GM19395 (cell line): ENCODE measurements around the gene ILF2.

Experiments
- ATAC-seq: cut with Tn5 transposase; IDR thresholded peaks from one replicate; pipeline ENCODE4 v1.9.1; 2021; ENCODE audit warnings: mild to moderate bottlenecking, moderate library complexity; ENCODE audit not compliant: unreplicated experiment

The ILF2 gene

DNA sequence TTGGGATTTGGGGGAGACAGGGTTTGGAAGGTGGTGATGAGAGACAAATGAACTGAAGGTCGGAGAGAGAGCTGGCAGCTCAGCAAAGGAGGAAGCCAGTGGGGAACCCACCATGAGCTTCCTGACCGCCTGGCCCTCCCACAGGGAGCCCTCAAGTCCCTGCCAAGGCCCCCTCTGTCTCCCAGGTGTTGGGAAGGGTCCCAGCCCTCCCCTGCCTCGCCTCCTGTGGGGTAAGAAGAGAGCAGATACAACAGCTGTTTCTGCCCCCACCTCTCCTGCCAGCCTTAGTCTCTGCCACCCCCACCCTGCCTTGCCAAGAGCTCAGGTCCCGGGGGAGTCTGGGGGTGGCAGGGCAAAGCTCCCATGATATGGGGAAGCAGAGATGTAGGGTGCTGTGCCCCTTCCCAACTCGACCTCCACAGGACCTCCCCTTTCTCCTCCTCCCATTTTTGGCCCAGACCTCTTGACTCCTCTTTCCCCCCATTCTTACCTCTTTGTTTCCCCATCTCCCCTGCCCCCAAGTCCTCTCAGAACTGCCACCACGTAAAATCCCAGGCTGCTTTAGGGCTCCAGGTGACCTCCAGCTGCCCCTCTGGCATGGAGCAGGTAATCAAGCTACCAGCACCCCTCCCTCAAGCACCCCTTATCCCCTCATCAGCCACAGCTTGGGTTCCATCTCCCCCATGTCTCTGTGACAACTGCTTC, 42.0 kb downstream of the ILF2 start:
- ATAC-seq = no peak

DNA sequence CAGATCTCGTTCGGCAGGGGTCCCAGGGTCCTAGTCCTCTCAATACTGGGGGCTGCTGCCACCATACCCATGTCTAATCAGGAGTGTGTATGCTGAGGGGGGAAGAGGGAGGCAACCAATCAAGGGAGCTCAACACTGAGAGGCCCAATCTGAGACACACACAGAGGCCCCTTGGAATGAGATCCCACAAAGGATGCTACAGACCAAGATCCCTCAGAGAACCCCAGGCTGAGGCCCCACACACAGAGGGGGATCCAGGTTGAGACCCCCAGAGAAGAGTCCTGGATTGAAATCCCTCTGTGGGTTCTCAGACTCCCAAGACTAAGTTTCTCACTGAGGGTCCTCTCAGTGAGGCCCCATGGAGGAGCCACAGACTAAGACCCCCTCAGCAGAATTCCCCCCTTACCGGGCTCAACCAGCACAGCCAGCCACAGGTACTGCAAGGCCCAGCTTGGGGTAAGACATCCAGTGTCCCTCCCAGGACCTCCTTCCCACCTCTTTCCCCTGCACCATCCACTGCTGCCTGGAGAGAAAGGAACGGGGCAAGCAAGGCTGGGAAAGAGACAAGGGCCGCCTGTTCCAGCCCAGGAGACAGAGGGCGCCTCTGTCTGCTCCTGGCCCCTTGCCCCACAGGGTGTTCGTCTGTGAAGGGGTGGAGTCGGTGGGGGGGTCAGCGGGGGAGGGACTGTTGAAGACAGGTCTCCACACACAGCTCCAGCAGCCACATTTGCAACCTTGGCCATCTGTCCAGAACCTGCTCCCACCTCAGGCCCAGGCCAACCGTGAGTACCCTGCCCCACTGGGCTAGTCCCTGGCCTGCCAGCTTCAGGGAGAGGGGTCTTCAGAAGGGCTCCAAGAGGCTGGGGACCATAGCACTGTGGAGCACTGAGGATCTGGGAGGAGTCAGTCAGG, 42.8 kb downstream of the ILF2 start, which contains the start of gene S100A1:
TSS of gene S100A1 (plus strand) at position 720 of the 912 bp plus-strand sequence. CDS start 2,088 bp downstream, outside the sequence.
- ATAC-seq = no peak

DNA sequence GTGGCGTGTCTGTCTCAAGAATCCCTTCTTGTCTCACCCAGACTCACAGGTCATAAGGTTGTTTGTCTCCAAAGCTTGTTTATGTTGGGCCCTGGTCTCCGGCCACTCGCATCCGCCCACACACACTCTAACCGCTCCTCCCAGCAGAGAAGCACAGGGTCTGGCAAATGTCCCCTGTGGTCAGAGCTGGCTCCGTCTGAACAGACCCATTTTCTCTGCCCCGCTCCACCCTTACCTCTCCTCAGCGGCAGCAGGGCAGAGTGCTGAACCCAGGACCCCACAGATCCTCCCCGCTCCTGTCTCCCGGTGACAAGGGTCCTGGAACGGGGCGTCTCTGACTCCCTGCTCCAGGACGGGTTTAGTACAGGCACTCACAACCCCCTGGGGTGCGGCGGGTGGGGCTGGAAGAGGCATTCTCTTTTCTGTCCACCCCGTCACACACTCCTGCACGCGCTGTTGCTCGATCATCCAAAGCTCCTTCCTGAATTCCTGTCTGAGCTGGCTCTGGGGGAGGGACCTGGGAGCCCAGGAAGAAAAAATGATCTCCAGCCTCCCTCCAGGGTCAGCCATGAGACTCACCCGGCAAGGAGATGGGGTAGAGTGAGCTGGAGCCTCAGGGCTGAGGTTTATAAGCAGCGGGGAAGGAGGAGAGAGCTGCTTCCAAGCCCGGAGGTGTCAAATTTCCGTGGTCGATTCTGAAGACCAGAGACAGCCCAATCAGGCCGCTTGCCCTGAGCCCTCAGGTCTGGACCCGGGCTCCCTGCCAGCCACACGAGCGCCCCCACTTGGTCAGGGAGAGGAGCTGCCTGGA, 43.7 kb downstream of the ILF2 start, which contains the start of gene S100A13:
TSS of gene S100A13 (minus strand) at position 602 of the 811 bp plus-strand sequence. CDS start 1,033 bp downstream, outside the sequence.
- no peak for ATAC-seq

DNA sequence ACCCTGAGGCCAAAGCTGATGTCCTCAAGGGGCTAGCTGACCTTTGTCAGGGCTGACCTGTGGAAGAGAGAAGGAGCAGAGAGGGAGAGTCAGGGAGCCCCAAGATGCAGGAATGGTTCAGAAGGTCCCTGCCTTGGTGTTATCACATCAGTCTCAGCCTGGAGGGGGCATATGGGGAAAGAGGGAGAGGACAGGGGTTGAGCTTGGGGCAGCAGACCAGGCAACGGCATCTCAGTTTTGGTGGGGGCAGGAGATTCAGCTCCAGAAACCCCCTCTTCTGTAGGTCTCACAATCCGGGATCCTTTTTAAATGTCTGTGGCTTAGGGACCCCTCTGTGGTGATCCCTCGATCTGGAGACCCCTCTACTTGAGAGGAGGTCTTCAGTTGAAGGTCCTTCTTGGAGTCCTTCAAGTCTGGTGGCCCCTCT, 44.3 kb downstream of the ILF2 start:
- ATAC-seq = no peak

DNA sequence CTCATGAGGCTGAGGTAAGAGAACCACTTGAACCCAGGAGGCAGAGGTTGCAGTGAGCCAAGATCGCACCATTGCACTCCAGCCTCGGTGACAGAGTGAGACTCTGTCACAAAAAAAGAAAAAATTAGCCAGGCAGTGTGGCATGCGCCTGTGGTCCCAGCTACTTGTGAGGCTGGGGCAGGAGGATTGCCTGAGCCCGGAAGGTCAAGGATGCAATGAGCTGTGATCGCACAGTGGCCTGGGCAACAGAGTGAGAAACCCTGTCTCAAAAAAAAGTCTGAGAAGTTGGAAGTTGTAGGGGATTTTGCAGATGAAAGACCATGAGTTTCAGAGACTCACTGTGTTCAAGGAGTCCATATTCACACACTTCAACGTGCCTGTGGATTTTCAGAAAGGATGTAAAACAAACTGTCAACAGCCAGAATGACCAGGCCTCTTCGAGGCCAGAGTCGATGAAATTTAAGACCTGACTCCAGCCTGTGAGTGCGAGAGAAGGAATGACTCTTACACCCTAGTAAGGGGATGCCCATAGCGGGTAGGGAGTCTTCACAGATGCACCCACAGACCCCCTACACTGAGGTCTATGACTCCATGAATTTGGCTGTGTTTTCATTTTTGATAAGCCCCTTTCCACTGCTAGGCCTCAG, 45.7 kb downstream of the ILF2 start:
- no peak for ATAC-seq

DNA sequence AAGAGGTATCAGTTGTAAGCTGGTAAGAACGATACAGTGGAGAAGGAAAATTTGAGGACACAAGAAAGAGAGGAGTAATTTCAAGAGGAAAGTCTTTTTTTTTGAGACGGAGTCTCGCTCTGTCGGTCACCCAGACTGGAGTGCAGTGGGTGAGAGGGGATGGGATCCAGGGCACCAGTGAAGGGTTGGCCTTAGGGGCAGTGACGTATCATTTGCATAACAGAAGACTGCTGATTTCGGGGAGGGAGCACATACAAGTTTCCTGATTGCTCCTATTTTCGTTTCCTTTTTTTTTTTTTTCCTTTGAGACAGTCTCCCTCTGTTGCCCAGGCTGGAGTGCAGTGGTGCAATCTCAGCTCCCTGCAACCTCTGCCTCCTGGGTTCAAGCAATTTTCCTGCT, 47.7 kb downstream of the ILF2 start:
- no peak for ATAC-seq

DNA sequence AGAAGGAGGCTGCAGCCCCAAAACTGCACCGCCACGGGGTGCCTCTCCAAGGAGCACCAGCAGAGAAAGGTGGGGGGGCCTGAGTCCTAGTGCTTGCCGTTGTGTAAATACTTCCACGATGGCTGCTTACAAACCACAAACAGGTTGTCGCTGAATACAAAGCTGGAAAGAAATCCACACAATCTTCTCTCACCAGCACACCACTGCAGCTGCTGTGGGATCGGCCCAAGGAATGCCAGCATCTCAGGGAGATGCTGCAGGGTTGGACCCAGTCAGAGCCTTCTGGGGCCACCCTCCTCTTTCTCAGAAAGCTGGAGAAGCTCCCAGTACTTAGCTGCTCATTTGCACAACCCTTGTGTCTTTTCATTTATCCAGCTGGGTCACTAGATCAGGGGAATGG, 51.6 kb downstream of the ILF2 start:
- no peak for ATAC-seq

DNA sequence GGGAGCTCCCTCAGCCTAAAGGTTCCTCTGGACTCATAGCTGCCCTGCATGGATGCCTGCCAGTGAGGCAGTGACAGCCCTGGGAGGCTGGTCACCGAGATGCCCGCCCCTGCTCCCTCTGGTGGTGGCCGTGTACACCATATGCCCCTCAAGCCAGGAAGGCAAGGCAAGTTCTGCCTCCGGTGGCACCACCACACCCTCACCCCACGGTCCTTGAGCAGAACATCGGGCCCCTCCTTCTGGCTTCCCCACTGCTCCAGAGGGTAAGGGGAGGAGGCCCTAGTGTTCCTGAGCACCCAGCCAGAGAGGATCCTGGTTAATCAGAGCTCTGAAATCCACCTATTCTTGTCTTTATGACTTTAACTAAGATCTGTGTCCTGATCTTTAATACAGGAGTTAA, 53.1 kb downstream of the ILF2 start:
- no peak for ATAC-seq

DNA sequence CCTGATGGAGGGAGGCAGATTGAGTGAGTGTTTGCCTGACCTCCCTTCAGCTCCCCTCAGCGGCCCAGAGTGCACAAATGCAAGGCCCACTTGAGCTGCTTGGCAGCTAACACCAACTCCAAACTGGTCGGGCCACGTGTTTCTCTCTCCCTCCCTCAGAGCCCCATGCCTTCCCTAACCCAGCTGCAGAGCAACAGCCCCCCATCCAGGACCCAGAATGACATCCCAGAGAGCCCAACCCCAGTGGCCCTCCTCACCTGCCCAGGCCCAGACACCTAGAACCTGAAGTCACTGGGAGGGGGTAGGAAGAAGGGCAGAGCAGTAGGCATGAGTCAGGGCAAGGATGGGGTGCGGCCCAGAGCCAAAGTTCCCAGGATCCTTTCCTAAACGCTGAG, 53.9 kb downstream of the ILF2 start:
- ATAC-seq = no peak

DNA sequence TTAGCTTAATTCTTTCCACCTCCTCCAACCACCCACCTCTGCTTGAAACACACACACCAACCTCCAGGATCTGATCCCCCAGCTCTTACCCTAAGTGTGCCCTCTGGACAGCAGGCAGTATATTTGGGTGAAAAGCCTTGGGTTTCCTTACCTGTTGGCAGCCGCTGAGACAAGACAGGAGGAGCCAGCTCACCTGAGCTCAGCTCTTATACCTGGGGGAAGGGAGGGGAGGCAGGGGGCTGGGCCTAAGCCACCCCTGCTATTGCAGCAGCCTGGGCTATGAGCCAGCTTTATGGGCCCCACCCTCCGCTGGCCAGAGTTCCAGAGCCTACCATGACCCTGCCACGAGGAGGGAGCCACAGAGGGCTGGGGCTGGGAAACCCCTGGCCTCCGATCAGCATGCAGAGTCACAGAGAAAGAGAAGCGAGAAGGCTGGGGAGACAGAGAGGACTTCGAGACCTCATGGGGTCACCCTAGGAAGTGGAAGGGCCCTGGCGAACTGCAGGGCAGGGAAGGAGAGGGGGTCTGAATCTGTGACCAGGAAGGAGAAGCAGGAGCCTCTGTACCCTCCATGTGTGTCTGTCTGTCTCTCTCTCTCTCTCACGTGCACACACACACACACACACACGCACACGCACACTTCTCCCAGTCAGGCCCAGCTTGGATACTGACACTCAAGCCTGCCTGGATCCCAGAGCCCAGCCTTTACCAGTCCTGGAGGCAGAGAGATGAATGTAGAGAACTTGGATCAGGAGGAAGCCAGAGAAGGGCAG, 54.5 kb downstream of the ILF2 start, which contains the start of gene S100A14:
TSS of gene S100A14 (minus strand) at position 182 of the 773 bp plus-strand sequence. CDS start 467 bp downstream, outside the sequence.
- no peak for ATAC-seq

DNA sequence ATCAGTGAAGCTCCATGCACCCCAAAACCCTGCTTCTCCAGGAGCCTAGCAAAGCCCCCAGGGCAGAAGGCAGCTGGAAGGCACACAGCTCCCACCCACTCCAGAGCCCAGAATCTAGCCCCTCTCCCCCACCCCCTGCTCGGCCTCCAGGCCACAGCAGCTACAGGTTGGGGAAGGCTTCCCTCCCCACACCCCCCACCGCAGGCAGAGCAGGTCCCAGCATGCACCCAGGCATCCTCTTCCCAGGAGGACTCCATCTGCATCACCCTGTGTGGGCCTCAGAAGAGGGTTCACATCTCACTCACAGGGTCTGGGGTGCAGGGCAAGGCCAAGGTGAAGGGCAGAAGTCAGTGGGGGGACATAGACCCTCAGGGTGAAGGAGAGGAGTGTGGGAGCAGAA, 55.4 kb downstream of the ILF2 start:
- no peak for ATAC-seq

DNA sequence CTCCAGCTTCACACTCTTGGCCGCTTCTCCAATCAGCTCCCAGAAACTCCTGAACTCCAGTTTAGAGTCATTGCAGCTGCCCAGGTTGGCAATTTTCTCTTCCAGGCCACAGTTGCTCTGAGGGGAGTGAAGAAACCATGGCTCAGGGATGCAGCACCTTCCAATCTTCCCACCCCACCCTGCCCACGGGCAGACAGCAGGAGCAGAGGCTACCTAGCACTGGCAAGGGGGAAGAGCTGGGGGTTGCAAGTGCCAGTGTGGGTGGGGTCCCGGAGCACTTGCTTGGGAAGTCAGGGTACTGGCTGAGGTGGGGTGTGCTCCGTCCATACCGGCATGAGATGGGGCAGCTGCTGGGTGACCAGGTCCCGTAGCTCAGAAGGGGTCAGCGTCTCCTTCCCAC, 55.9 kb downstream of the ILF2 start:
- ATAC-seq = no peak

DNA sequence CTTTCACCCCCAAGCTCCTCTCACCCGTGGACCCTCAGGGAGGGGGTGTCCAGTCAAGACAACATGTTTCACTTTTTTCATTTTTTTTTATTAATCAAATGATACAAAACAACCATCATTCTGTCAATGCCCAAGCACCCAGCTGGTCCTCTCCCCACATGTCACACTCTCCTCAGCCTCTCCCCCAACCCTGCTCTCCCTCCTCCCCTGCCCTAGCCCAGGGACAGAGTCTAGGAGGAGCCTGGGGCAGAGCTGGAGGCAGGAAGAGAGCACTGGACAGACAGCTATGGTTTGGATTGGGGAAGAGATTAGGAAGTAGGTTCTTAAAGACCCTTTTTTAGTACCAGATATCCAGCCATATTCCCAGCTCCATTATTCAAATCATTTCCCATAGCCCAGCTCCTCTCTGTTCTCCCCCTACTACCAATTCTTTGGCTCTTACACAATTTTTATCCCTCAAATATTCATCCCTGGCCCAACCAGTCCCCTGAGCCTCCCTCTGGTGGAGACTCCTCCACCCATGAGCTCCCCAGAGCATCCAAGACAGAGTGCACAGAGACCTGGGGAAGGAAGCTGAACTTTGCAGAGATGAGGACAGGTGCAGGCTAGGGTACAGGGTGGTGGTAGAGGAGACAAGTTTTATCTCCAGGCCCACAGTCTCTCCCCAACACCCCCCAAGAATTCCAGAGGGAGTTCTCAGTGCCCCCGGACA, 56.4 kb downstream of the ILF2 start:
- no peak for ATAC-seq

DNA sequence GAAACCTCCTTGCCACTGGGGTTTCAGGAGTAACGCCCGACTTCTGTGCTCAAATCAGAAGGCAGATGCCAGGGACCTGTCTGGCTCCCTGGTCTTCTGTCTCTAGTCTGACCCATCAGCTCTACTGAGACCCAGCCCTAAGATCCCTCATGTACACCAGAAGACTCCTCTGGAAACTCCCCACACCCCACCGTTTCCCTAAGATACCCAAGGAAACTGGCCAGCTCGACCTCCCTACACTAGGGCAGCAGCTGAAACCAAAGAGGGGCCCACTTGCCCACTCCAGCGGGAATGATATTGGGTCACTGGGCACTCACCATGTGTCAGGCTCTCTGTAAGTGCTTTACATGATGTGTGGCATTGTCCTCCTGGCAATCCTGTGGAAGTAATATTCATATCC, 57.4 kb downstream of the ILF2 start:
- no peak for ATAC-seq

DNA sequence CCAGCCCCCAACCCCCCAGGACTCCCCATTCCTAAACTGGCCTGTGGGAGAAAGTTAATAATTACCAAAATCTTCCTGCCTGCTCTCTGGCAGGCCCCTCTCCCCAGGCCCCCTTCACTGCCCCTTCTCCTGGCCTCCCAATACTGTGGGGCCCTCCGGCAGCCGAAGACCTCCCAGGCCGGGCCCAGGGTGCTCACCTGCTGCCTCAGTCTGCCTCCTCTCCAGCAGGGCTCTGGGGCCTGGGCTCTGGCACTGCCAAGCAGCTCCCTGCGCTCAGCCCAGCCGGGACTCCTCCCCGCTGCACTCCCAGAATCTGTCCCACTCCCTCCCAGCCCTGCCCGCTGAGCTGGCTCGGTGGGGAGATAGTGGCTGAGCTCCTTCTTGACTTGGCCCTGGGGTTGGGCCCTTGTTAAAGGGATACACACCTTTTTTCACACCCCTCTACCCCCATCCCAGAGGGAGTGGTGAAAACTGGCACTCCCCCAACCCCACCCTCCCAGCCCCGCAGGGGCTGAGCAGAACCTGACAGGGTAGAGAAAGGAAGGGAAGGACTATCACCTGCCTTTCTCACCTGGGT, 58.0 kb downstream of the ILF2 start, which contains the start of gene S100A16:
TSS of gene S100A16 (minus strand) at position 383 of the 577 bp plus-strand sequence. CDS start 4,986 bp downstream, outside the sequence.
- ATAC-seq = no peak

DNA sequence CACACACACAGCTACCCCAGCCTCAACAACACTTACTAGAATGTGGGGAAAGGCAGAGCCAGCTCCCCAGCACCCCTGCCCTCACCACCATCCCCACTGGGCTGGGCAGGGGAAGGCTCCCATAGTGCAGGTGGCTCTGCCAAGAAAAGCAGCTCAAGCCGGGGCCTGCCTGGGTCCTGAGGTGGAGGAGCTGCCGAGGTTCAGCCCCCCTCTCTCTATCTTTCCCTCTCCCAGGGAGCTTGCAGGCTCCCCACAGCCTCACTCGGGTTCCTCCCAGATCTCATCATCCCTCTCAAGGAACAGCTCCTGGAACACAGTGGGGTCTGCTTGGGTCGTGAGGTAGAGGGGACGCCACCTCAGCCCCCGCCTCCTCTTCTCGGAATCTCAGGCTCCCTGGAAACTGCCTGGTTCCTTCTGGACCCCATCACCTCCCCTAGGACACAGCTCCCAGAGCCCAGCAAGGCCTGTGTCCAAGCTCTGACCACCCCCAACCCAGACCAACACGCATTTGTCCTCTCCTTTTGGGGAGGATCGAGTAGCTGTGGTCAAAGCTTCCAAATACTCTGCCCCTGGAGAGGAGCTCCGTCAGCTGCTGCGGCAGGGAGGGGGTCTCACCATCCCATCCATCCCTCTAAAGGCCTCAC, 58.6 kb downstream of the ILF2 start:
- no peak for ATAC-seq
